Thymus (tissue), 11 donors: ENCODE measurements around the gene THEMIS. TPM values are rescaled to one million over a fixed set of nuclear protein-coding genes. Genes with fewer than 3 reads are reported as not detected.

Source experiments
- DNase-seq, 9 donors: peaks; one replicate each; pipeline ENCODE4 v3.0.0-alpha.2; 2013; ENCODE audit warnings: low spot score in 9 of 9, low read depth in 6 of 9, missing footprints in 1 of 9
- H3K27ac ChIP-seq, 2 donors: one replicate each; pipeline ENCODE4 v1.5.1; 2013; ENCODE audit warnings: control low read depth in 1 of 2, low read depth in 1 of 2, low read length in 1 of 2, mild to moderate bottlenecking in 1 of 2, moderate library complexity in 1 of 2
- H3K27me3 ChIP-seq, 2 donors: one replicate each; pipeline ENCODE4 v1.5.1; 2013; ENCODE audit warnings: low read length in 1 of 2; ENCODE audit not compliant: control insufficient read depth in 2 of 2, insufficient read depth in 1 of 2
- H3K36me3 ChIP-seq, 2 donors: one replicate each; pipeline ENCODE4 v1.5.1; 2013; ENCODE audit warnings: low read length in 1 of 2, mild to moderate bottlenecking in 1 of 2, moderate library complexity in 1 of 2; ENCODE audit not compliant: control insufficient read depth in 2 of 2, insufficient read depth in 2 of 2
- H3K4me1 ChIP-seq, 2 donors: one replicate each; pipeline ENCODE4 v1.5.1; 2013; ENCODE audit warnings: low read length in 2 of 2; ENCODE audit not compliant: control insufficient read depth in 2 of 2, insufficient read depth in 2 of 2
- H3K4me3 ChIP-seq, 2 donors: one replicate each; pipeline ENCODE4 v1.5.1; 2013; ENCODE audit warnings: low read length in 2 of 2, control low read depth in 1 of 2, mild to moderate bottlenecking in 1 of 2
- H3K9me3 ChIP-seq, 2 donors: one replicate each; pipeline ENCODE4 v1.5.1; 2013; ENCODE audit warnings: low read length in 1 of 2, mild to moderate bottlenecking in 1 of 2; ENCODE audit not compliant: control insufficient read depth in 2 of 2, insufficient read depth in 1 of 2
- WGBS: extraction: QIAGEN DNeasy Blood & Tissue Kit; methylation state at CpG from one replicate; pipeline ENCODE4 v1.1.7; 2013; 5-methylcytosine and 5-hydroxymethylcytosine counted together
- polyA plus RNA-seq: library from polyadenylated mRNA; stranded (reverse); fragments of 200-250 nt; gene quantifications from one replicate; pipeline ENCODE4 v1.2.3, GENCODE V29; 2013
- total RNA-seq: library from RNA; stranded (reverse); fragments of 120-200 nt; gene quantifications from one replicate; pipeline ENCODE4 v1.2.4, GENCODE V29; 2013
- donor health status: healthy.

THEMIS gene
- total and polyA plus RNA-seq, 2 donors = 17.2 to 71.3 TPM

- DNase-seq = no peak
- WGBS = 99% methylated on average over 2 of the region's 2 CpGs
- Histone ChIP-seq H3K36me3 (peaks cover 0 to 10% of the 10 kb centered on the region in 2 donors), H3K9me3 (no peaks in the 10 kb centered on the region), H3K27ac (no peak overlapping the region), H3K4me3 (no peak overlapping the region), H3K27me3 (no peaks in the 10 kb centered on the region), H3K4me1 (peaks cover 3 to 6% of the 10 kb centered on the region in 2 donors)
These were observed 134.9 kb downstream of the THEMIS start for GRCh38 chr6:127765949-127766348.

- no peak overlapping the region for H3K27ac ChIP-seq
- no peaks in the 10 kb centered on the region for H3K27me3 ChIP-seq
- DNase-seq = no peak
- H3K9me3 ChIP-seq = no peaks in the 10 kb centered on the region
- H3K4me3 ChIP-seq = no peak overlapping the region
- WGBS = 84% methylated on average over 1 of the region's 1 CpG
- H3K36me3 ChIP-seq = peaks cover 0 to under 1% of the 10 kb centered on the region in 2 donors
- peaks cover 3 to 6% of the 10 kb centered on the region in 2 donors for H3K4me1 ChIP-seq
These were observed 138.6 kb downstream of the THEMIS start for GRCh38 chr6:127762284-127762683.

GRCh38 chr6:127761084-127761483 is 139.8 kb downstream of the THEMIS start:
- Histone ChIP-seq H3K27ac (no peak overlapping the region), H3K9me3 (no peaks in the 10 kb centered on the region), H3K27me3 (no peaks in the 10 kb centered on the region), H3K4me1 (peaks cover 3 to 6% of the 10 kb centered on the region in 2 donors), H3K4me3 (no peak overlapping the region), H3K36me3 (peaks cover 0 to 5% of the 10 kb centered on the region in 2 donors)
- DNase-seq = peak in 1 of 9 donors; percentile 27

GRCh38 chr6:127749095-127749494 is 151.8 kb downstream of the THEMIS start:
- no peak overlapping the region for H3K4me3 ChIP-seq
- H3K36me3 ChIP-seq = peaks cover 0 to 10% of the 10 kb centered on the region in 2 donors
- H3K27ac ChIP-seq = no peak overlapping the region
- no peaks in the 10 kb centered on the region for H3K9me3 ChIP-seq
- DNase-seq = no peak
- 96% methylated on average over 3 of the region's 3 CpGs for WGBS
- H3K4me1 ChIP-seq = no peaks in the 10 kb centered on the region
- no peaks in the 10 kb centered on the region for H3K27me3 ChIP-seq

- Histone ChIP-seq H3K4me1 (no peaks in the 10 kb centered on the region), H3K27ac (peak overlapping the region in 1 of 2 donors; percentile 26)
- DNase-seq = no peak
These were observed 152.6 kb downstream of the THEMIS start for GRCh38 chr6:127748290-127748689.

GRCh38 chr6:127738423-127738822 is 162.4 kb downstream of the THEMIS start:
- Histone ChIP-seq H3K4me3 (no peak overlapping the region), H3K27me3 (no peaks in the 10 kb centered on the region), H3K36me3 (peaks cover 10 to 32% of the 10 kb centered on the region in 2 donors), H3K9me3 (no peaks in the 10 kb centered on the region), H3K4me1 (peaks cover 0 to 4% of the 10 kb centered on the region in 2 donors), H3K27ac (peak overlapping the region in 1 of 2 donors; percentile 6)
- DNase-seq = no peak
- WGBS = 94% methylated on average over 3 of the region's 3 CpGs

More at GRCh38 chr6:127748290-127748689, 152.6 kb downstream of the THEMIS start:
- Histone ChIP-seq H3K36me3 (peaks cover 0 to 15% of the 10 kb centered on the region in 2 donors), H3K4me3 (no peak overlapping the region), H3K27me3 (no peaks in the 10 kb centered on the region), H3K9me3 (no peaks in the 10 kb centered on the region)
- 77% methylated on average over 2 of the region's 2 CpGs for WGBS

GRCh38 chr6:127737768-127738167 is 163.1 kb downstream of the THEMIS start:
- Histone ChIP-seq H3K4me3 (no peak overlapping the region), H3K27ac (peak overlapping the region in 1 of 2 donors; percentile 44), H3K27me3 (no peaks in the 10 kb centered on the region), H3K36me3 (peaks cover 10 to 34% of the 10 kb centered on the region in 2 donors), H3K4me1 (peaks cover 0 to 4% of the 10 kb centered on the region in 2 donors), H3K9me3 (no peaks in the 10 kb centered on the region)
- 92% methylated on average over 3 of the region's 3 CpGs for WGBS
- no peak for DNase-seq

GRCh38 chr6:127737009-127737486 is 163.8 kb downstream of the THEMIS start:
- H3K36me3 ChIP-seq = peaks cover 10 to 36% of the 10 kb centered on the region in 2 donors
- no peaks in the 10 kb centered on the region for H3K9me3 ChIP-seq
- H3K4me3 ChIP-seq = no peak overlapping the region
- H3K4me1 ChIP-seq = peaks cover 0 to 4% of the 10 kb centered on the region in 2 donors
- H3K27ac ChIP-seq = peak overlapping the region in 1 of 2 donors; percentile 20
- DNase-seq = peak; percentile 36 to 87 (median 75)
- no peaks in the 10 kb centered on the region for H3K27me3 ChIP-seq

GRCh38 chr6:127732927-127733326 is 167.9 kb downstream of the THEMIS start:
- Histone ChIP-seq H3K4me3 (no peak overlapping the region), H3K4me1 (peaks cover 0 to 3% of the 10 kb centered on the region in 2 donors), H3K36me3 (peaks cover 0 to 29% of the 10 kb centered on the region in 2 donors), H3K9me3 (no peaks in the 10 kb centered on the region), H3K27me3 (no peaks in the 10 kb centered on the region), H3K27ac (no peak overlapping the region)
- no peak for DNase-seq
- WGBS = 87% methylated on average over 3 of the region's 3 CpGs
